Osteocyte (in vitro differentiated cells): ENCODE measurements around the gene ARHGAP30. TPM values are rescaled to one million over a fixed set of nuclear protein-coding genes. Genes with fewer than 3 reads are reported as not detected.

Source experiments
- DNase-seq: peaks from one replicate; pipeline ENCODE4 v3.0.0; 2021; ENCODE audit warnings: mixed read lengths; ENCODE audit not compliant: unreplicated experiment; ENCODE audit errors: extremely low spot score
- H3K27ac Mint-ChIP-seq: one replicate; pipeline ENCODE4 v1.8.0; 2021; ENCODE audit warnings: mild to moderate bottlenecking, mixed read lengths; ENCODE audit not compliant: unreplicated experiment
- H3K27me3 Mint-ChIP-seq: one replicate; pipeline ENCODE4 v1.8.0; 2021; ENCODE audit warnings: mixed read lengths; ENCODE audit not compliant: unreplicated experiment
- H3K36me3 Mint-ChIP-seq: one replicate; pipeline ENCODE4 v1.8.0; 2021; ENCODE audit warnings: mixed read lengths; ENCODE audit not compliant: unreplicated experiment
- H3K4me1 Mint-ChIP-seq: one replicate; pipeline ENCODE4 v1.8.0; 2021; ENCODE audit warnings: mixed read lengths; ENCODE audit not compliant: unreplicated experiment
- H3K4me3 Mint-ChIP-seq: one replicate; pipeline ENCODE4 v1.8.0; 2021; ENCODE audit warnings: mild to moderate bottlenecking, moderate library complexity, mixed read lengths; ENCODE audit not compliant: unreplicated experiment
- H3K9me3 Mint-ChIP-seq: one replicate; pipeline ENCODE4 v1.8.0; 2021; ENCODE audit warnings: mixed read lengths; ENCODE audit not compliant: unreplicated experiment
- total RNA-seq: library from RNA; stranded (reverse); gene quantifications from 2 replicates; pipeline ENCODE4 v1.2.1, GENCODE V29; 2021
- TF ChIP-seq, protein P1 (sequence below): fragments of 200-600 bp; sonication (generic); IDR thresholded peaks from 2 replicates; pipeline ENCODE4 v1.5.0; 2021; ENCODE audit warnings: antibody characterized with exemption, mild to moderate bottlenecking, moderate library complexity

The ARHGAP30 gene
- total RNA-seq, 1 donor from 2014 or later, result not detected

DNA sequence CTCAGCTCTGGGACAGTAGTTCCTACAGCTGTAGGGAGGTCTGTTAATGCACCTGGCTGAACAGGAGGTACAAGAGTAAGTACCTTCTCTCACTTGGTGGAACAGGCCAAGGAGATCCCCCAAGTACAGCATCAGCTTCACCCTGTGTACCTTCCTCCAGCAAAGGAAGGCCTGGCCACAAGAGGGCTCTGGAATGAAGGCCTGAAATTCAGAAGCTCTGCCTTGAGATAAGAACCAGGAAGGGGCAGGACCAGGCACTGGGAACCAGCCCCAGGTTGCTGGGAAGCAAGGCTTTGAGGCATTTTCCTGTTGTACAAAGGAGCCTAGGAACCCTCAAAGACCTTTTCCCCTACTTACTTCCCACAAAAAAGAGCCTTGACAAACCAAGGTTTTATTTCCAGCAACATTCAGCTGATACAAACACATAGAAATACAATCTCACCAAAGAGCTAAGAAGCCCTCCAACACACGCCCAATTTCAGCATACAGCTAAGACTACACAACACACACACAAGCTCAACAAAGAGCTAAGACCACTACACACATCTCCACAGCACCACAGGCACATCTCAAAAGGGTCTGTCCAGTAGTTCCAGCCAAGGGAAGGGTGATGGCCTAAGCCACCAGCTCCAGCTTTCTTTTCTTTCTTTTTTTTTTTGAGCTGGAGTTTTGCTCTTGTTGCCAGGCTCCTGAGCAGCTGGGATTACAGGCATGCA is 72.2 kb downstream of the ARHGAP30 start:
- Mint-ChIP-seq H3K4me1 (no peaks in the 10 kb centered on the region), H3K9me3 (no peaks in the 10 kb centered on the region), H3K27me3 (peaks cover 9% of the 10 kb centered on the region), H3K27ac (no peak overlapping the region), H3K36me3 (no peaks in the 10 kb centered on the region), H3K4me3 (no peak overlapping the region)
- no peak for DNase-seq
- TF ChIP-seq, protein P1, sequence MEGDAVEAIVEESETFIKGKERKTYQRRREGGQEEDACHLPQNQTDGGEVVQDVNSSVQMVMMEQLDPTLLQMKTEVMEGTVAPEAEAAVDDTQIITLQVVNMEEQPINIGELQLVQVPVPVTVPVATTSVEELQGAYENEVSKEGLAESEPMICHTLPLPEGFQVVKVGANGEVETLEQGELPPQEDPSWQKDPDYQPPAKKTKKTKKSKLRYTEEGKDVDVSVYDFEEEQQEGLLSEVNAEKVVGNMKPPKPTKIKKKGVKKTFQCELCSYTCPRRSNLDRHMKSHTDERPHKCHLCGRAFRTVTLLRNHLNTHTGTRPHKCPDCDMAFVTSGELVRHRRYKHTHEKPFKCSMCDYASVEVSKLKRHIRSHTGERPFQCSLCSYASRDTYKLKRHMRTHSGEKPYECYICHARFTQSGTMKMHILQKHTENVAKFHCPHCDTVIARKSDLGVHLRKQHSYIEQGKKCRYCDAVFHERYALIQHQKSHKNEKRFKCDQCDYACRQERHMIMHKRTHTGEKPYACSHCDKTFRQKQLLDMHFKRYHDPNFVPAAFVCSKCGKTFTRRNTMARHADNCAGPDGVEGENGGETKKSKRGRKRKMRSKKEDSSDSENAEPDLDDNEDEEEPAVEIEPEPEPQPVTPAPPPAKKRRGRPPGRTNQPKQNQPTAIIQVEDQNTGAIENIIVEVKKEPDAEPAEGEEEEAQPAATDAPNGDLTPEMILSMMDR, result peak; percentile 54

Other genes with a start within 250 kb of the ARHGAP30 start
- not detected in 2 replicates for gene CD244, start 207.0 kb downstream of the ARHGAP30 start, total RNA-seq
- gene ITLN1, start 184.7 kb downstream of the ARHGAP30 start, total RNA-seq, result not detected in 2 replicates
- gene ITLN2, start 115.1 kb downstream of the ARHGAP30 start, total RNA-seq, result not detected in 2 replicates
- 1.4 and 1.5 TPM in 2 replicates for gene F11R, start 48.7 kb downstream of the ARHGAP30 start, total RNA-seq
- gene TSTD1, start 30.9 kb downstream of the ARHGAP30 start, total RNA-seq, result 0.73 TPM in 1 of 2 replicates, not detected in the other
- gene USF1, start 23.9 kb downstream of the ARHGAP30 start, total RNA-seq, result 51.5 and 57.2 TPM in 2 replicates
- gene NECTIN4, start 19.7 kb upstream of the ARHGAP30 start, total RNA-seq, result not detected in 2 replicates
- gene KLHDC9, start 28.5 kb upstream of the ARHGAP30 start, total RNA-seq, result 3.6 and 3.7 TPM in 2 replicates
- gene PFDN2, start 48.1 kb upstream of the ARHGAP30 start, total RNA-seq, result 48.9 and 49.2 TPM in 2 replicates
- gene NIT1, start 48.2 kb upstream of the ARHGAP30 start, total RNA-seq, result 31.2 and 33.2 TPM in 2 replicates
- gene DEDD, start 62.8 kb upstream of the ARHGAP30 start, total RNA-seq, result 40.8 and 43.1 TPM in 2 replicates
- 98.2 and 100 TPM in 2 replicates for gene UFC1, start 84.1 kb upstream of the ARHGAP30 start, total RNA-seq
- 25.5 and 27.5 TPM in 2 replicates for gene USP21, start 89.6 kb upstream of the ARHGAP30 start, total RNA-seq
- gene PPOX, start 96.5 kb upstream of the ARHGAP30 start, total RNA-seq, result 37.1 and 37.9 TPM in 2 replicates
- gene B4GALT3, start 107.6 kb upstream of the ARHGAP30 start, total RNA-seq, result 21.7 and 24.3 TPM in 2 replicates
- 1.2 TPM in 2 replicates for gene ADAMTS4, start 129.2 kb upstream of the ARHGAP30 start, total RNA-seq
- 82.0 and 82.5 TPM in 2 replicates for gene NDUFS2, start 132.5 kb upstream of the ARHGAP30 start, total RNA-seq
- not detected in 2 replicates for gene FCER1G, start 145.4 kb upstream of the ARHGAP30 start, total RNA-seq
- gene APOA2, start 153.7 kb upstream of the ARHGAP30 start, total RNA-seq, result not detected in 2 replicates
- gene TOMM40L, start 156.2 kb upstream of the ARHGAP30 start, total RNA-seq, result 8.6 and 10.3 TPM in 2 replicates
- not detected in 2 replicates for gene NR1I3, start 168.3 kb upstream of the ARHGAP30 start, total RNA-seq
- not detected in 2 replicates for gene PCP4L1, start 188.9 kb upstream of the ARHGAP30 start, total RNA-seq
- gene MPZ, start 240.1 kb upstream of the ARHGAP30 start, total RNA-seq, result 0.44 and 0.81 TPM in 2 replicates
- 148 and 164 TPM in 2 replicates for gene SDHC, start 244.5 kb upstream of the ARHGAP30 start, total RNA-seq